Stimulated activated CD8-positive, alpha-beta memory T cell treated with anti-CD3 and anti-CD28 coated beads, Interleukin-4, amount 100 ng/mL, for 24 hours (primary cell): ENCODE measurements around the gene ANKRD11.

Experiments used
- DNase-seq: peaks from one replicate; pipeline ENCODE4 v3.0.0-alpha.2; 2020; ENCODE audit warnings: low read depth

ANKRD11 gene

GRCh38 chr16:89490439-89491237 is at the start of gene ANKRD11:
TSS of gene ANKRD11 (minus strand) at chr16:89490561. CDS start at chr16:89317019, 173,542 bp downstream.
- DNase-seq: peak; percentile 96

- DNase-seq: no peak
Observed at GRCh38 chr16:89538286-89538685, 47.9 kb upstream of the ANKRD11 start.

GRCh38 chr16:89537549-89537925 is 47.2 kb upstream of the ANKRD11 start:
- no peak for DNase-seq

GRCh38 chr16:89536886-89537548 is 46.7 kb upstream of the ANKRD11 start:
- no peak for DNase-seq

- no peak for DNase-seq
Observed at GRCh38 chr16:89536371-89536770, 46.0 kb upstream of the ANKRD11 start.

- DNase-seq: no peak
Observed at GRCh38 chr16:89534252-89534756, 43.9 kb upstream of the ANKRD11 start.

GRCh38 chr16:89531821-89532526 is 41.6 kb upstream of the ANKRD11 start:
- DNase-seq: no peak

- DNase-seq: no peak
Observed at GRCh38 chr16:89530401-89531381, 40.3 kb upstream of the ANKRD11 start.

- no peak for DNase-seq
Observed at GRCh38 chr16:89529097-89529496, 38.7 kb upstream of the ANKRD11 start.

GRCh38 chr16:89525146-89525913 is 35.0 kb upstream of the ANKRD11 start:
- DNase-seq: no peak

- DNase-seq: no peak
Observed at GRCh38 chr16:89523680-89524344, 33.5 kb upstream of the ANKRD11 start.

GRCh38 chr16:89522287-89522686 is 31.9 kb upstream of the ANKRD11 start:
- no peak for DNase-seq

- DNase-seq: no peak
Observed at GRCh38 chr16:89519881-89520280, 29.5 kb upstream of the ANKRD11 start.

- DNase-seq: no peak
Observed at GRCh38 chr16:89517128-89517527, 26.8 kb upstream of the ANKRD11 start.

- no peak for DNase-seq
Observed at GRCh38 chr16:89512453-89512852, 22.1 kb upstream of the ANKRD11 start.

GRCh38 chr16:89511374-89511773 is 21.0 kb upstream of the ANKRD11 start:
- DNase-seq: no peak

- no peak for DNase-seq
Observed at GRCh38 chr16:89510526-89510925, 20.2 kb upstream of the ANKRD11 start.

GRCh38 chr16:89507834-89508590 is 17.7 kb upstream of the ANKRD11 start, which contains the start of gene SPG7:
TSS of gene SPG7 (plus strand) at chr16:89508403. CDS start at chr16:89508418, 15 bp downstream.
- peak; percentile 84 for DNase-seq

- DNase-seq: no peak
Observed at GRCh38 chr16:89507214-89507833, 17.0 kb upstream of the ANKRD11 start.
